Prostate gland (tissue), 2 donors: Measurements from ENCODE around the gene TSR1.

Experiments used
- CTCF ChIP-seq, 4 experiments: fragments of 200-600 bp in 2 of 4; fragments of 450-650 bp in 2 of 4; sonication (generic) in 2 of 4; IDR thresholded peaks; 1 replicate in 3 of 4; 2 replicates in 1 of 4; pipeline ENCODE4 v1.5.1; 2016 to 2019; ENCODE audit warnings: antibody characterized with exemption in 4 of 4, mild to moderate bottlenecking in 2 of 4, moderate library complexity in 2 of 4
- POLR2AphosphoS5 ChIP-seq: sonication (generic); formaldehyde crosslinking; IDR thresholded peaks from one replicate; pipeline ENCODE4 v1.6.1; 2017; ENCODE audit warnings: antibody characterized with exemption

DNA sequence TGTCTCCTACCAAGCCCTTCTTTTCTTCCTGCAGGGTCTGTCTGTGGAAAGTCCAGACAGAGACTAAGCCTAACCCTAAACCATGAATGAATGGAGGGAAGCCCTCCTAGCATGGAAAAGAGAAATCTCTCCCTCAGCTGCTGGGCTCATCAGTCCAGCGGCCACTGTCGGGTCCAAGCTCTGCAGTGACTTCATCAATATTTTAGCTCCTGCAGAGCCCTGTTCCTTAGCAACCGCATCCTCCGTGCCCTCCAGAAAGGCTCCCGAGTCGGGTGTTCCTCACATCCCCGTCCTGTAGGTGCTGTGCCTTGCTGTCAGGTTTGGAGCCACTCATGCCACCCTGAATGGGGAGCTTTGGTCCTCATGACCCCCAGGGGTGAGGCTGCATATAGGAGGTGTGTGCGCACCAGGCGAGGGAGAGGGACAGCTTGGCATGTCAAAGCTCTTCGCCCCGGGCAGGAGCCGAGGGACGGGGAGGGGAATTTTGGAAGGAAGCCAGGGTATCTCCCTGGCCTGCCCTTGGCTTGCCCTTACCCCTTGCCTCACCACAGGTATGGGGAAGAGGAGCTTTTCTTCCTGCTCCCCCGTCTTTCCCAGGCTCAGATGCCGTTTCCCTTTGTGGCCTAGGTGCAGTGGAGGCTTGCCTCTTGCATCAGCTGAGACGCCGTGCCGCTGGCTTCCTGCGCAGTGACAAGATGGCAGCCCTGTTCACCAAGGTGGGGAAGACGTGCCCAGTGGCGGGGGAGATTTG lies 24.9 kb upstream of the TSR1 start:
- TF ChIP-seq POLR2AphosphoS5 = no peak
- no peak for TF ChIP-seq CTCF (IDR thresholded peaks at IDR 0.05)
